GM18511 (cell line): ENCODE results near the gene MPRIP.
A peak's percentile ranks its signal among the peaks of the same experiment; 100 is the strongest.
"Not testable (repeated sequence)": the region's sequence is repeated elsewhere in the genome, so short reads cannot be mapped to it uniquely, and the experiment has no call there.

Source experiments
- ATAC-seq: cut with Tn5 transposase; IDR thresholded peaks from one replicate; pipeline ENCODE4 v1.9.1; 2021; ENCODE audit warnings: mild to moderate bottlenecking, moderate library complexity; ENCODE audit not compliant: unreplicated experiment

MPRIP gene

DNA sequence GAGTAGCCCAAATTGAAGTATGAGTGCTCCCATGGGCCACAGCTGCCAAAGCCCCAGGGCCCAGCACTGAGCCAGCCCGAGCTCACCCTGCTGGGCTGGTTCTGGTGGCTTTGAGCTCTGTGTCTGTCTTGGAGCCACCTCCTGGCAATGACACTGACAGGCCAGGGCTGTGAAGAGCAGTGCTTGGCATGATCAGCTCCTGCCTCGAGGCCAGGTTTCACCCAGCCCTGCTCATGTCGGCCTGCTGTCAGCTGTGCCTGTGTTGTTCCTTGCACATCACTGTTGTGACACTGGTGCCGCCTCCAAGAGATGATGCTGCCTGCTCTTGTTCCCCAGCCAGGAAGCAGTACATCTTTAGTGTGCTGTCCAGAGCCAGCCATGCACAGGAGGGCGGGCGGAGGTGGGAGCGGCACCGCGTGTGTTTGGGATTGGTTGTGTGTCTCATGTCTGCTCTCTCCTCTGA, 137.9 kb downstream of the MPRIP start:
- ATAC-seq: no peak

DNA sequence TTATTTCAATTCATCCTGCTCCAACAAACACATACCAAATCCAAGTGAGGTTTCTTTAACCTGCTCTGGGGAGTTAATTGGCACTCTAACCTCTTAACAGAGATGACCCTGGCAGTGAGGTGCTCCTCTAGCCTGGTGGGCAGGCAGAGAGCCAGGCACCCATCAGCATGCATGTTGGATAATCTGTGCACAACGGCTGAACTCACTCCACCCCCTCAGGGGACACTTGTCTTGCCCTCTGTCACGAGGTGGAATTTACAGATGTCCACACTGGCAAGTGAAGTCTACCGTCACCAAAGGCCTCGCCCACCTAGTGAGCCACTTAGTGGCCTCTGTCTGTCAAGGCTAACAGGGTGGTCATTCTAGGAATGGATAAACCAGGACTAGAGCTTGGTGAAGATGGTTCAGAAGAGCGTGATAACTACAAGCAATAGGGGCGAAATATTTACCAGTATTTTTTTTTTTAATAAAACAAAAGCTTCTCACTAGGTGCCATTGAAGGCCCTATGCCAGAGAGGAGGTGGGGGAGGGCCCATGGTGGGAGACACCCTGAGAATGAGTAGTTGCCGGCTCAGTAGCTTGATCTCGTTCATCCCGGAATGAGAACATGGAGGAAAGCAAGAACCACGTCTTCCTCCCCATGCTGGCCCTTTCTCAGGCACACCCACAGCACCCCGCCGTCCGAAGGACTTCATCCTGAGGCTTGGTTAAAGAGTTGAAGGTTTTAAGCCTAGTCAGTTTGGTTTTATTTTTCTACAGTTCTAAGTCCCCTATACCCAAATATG, 138.7 kb downstream of the MPRIP start:
- ATAC-seq: no peak

GRCh38 chr17:17181666-17182597, 139.7 kb downstream of the MPRIP start:
- no peak for ATAC-seq

DNA sequence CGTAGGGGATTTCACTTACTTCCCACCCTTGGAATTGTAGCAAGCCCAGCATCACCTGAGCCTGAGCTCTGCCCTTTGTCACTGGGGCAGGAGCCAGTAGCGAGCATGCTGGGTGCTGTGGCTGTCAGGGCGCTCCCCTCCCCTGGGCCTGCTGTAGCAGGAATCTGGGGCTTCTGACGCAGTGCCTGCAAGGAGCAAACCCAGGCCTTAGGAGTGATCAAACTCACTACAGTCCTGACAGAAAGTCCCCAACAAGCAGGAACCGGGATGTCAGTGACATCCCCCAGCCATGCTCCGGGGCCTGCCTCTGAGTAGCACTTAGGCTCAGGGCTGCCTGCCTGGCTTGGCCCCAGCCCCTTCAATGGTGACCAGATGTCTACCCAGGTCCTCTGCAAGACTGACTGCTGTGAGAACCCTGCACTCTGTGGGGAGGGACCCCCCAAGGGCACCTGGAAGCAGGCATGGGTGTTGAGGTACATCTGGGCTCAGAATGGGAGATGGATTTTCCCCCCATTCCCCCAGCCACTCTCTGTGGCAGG, 140.4 kb downstream of the MPRIP start:
- no peak for ATAC-seq

- ATAC-seq: no peak
Observed at GRCh38 chr17:17183744-17184143, 141.5 kb downstream of the MPRIP start.

DNA sequence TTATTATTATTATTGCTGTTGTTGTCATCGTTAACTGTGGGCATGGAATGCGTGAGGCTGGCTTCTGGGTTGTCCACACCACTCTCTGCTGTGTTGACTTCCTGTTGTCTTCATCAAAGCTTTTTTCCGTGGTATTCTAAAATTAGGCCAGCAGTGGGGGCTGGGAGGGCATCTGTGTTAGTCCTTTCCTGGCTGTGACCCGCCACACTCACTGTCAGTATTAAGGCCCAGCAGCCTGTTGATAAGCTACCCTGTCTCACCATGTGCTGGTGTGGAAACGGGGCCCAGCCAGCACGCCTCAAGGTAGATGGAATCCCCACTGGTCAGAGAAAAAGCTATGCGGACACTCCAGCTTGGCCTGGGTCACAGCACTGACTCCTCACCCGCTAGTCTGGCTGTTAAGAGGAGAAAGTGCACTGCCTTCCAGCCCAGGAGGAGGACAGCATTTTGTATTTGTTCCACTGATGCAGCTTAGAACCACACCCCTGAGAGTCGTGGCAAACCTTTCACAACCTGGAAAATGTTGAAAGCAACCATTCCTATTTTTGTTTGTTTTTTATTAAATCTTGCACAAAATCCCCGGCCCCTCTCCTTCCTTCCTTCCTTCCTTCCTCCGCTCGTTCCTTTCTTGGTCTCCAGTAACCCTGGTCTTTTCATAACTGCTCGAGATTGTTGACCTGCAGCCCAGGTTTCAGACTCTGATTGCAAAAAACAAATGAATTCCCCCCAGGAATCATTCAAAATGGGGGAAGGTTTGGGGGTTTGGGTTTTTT, 142.9 kb downstream of the MPRIP start:
- not testable (repeated sequence) for ATAC-seq

DNA sequence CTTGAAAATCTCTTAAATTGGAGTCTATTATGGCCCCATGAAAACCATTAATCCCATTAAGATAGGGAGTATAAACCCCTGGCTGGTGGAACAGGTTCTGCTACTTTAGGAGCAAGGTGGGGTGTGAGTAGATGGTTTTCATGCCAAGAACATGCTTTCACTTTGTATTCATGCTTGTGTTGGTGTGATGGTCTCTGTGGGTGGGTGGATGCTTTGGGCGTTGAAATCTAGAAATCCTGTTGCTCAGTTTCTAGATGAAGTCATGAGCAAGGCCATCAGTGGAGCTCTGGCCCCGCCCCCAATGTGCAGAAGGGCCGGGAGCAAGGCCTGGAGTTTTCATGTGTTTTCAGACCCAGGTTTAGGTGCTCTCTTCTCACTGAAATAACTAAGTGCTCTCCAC, 143.8 kb downstream of the MPRIP start:
- peak; percentile 65 for ATAC-seq

GRCh38 chr17:17186551-17187505, 144.6 kb downstream of the MPRIP start:
- ATAC-seq: no peak

DNA sequence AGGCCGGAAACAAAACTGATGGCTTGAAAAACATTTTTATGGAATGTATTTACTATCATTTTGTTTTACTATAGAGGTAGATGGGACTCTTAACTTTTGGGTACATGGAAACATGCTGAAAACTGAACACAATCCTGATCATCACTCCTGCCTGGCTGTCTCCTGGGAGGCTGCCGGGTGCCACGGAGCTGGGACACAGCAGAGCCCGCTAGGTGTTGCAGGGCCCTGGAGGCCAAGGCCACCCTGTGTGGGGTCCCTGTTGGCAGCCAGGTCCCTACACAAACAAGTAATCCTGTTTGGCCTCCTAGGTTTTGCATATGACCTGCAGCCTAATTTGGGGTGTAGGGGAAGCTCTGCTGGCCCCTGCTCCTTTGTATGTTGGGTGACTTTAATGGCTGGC, 146.3 kb downstream of the MPRIP start:
- ATAC-seq: no peak

DNA sequence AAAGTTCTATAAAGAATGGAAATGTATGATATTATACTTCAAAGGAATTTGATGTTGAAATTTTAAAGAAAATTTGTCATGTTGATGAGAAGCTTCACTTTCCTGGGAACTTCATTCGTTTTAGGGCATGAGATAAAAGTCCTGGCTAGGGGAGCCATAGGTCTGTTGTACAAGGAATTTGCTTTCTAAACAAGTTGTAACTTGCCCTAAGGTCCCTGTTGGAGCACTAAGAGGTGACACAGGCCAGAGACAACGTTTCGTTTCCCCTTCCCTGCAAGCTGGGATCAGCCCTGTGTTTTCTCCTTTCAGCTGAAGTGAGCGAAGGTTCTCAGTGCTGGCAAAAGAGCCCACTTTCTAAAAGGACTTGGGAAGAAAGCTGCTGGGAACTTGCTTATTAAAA, 147.3 kb downstream of the MPRIP start:
- ATAC-seq: no peak

- no peak for ATAC-seq
Observed at GRCh38 chr17:17190188-17190587, 147.9 kb downstream of the MPRIP start.

DNA sequence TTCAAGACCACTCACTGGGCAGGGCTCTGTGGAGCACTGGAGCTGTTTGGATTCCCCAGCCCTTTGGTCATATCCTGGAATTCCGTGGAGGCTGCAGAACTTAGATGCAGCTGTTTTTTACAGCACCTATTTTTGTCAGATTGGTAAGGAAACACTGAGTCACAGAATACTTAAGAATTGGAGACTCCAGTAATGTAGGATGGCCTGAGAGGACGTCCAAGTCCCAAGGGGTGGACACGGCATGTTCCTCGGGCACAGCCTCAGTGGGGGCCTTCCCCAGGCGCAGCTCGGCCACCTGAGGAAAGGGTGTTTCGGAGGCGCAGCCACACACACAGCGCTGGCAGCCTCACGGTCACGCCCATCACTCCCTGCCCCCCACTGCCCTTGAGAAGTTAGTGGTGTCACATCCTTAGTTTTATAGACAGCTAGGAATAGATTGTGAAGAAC, 149.1 kb downstream of the MPRIP start:
- ATAC-seq: no peak

GRCh38 chr17:17191961-17192381, 149.7 kb downstream of the MPRIP start:
- ATAC-seq: no peak

DNA sequence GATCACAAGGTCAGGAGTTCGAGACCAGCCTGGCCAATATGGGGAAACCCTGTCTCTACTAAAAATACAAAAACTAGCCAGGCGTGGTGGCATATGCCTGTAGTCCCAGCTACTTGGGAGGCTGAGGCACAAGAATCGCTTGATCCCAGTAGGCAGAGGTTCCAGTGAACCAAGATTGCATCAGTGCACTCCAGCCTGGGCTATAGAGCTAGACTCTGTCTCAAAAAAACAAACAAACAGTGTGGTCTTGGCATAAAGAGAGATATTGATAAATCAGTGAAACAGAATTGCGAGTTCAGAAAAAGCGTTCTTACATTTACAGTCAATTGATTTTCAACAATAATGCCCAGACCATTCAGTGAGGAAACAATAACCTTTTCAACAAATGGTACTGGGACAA, 153.2 kb downstream of the MPRIP start:
- not testable (repeated sequence) for ATAC-seq

- ATAC-seq: no peak
Observed at GRCh38 chr17:17196776-17197175, 154.5 kb downstream of the MPRIP start.

DNA sequence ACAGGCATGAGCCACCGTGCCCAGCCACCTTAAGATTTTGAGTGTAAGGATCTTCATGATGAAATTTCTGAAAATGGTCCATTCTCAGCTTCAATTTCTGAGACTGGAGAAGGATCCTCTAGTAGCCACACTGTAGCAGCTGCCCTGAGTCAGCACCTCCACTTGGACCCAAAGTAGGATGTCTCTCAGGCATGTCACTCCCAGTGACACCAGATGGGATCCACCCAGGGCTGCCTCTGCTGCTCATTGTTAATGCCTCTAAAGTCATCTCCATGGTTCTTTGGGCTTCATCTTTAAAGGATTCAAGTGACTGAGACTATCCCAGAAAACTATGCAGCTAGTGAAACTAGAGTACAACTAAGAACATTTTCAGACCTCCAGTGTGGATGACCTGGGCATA, 156.0 kb downstream of the MPRIP start:
- ATAC-seq: no peak

GRCh38 chr17:17200311-17200710, 158.1 kb downstream of the MPRIP start:
- ATAC-seq: no peak

DNA sequence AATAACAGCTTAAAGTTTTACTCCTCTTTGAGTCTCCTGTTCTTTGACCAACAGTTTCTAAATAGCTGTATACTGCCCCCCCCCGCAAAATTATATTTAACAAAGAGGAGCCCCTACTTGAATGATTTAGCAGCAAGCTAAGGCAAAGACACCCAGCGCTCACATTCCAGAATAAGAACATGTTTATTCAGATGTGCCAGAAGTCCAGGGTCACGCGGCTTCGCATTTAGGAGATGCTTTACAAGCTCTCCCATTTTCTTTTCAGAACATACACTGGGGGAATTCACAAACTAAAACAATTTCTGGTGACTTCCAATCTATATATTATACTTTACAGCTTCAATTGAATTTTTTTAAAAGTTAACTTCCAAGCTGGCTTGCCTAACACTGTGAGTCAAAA, 158.6 kb downstream of the MPRIP start:
- ATAC-seq: no peak

GRCh38 chr17:17201271-17201670, 159.0 kb downstream of the MPRIP start:
- no peak for ATAC-seq

DNA sequence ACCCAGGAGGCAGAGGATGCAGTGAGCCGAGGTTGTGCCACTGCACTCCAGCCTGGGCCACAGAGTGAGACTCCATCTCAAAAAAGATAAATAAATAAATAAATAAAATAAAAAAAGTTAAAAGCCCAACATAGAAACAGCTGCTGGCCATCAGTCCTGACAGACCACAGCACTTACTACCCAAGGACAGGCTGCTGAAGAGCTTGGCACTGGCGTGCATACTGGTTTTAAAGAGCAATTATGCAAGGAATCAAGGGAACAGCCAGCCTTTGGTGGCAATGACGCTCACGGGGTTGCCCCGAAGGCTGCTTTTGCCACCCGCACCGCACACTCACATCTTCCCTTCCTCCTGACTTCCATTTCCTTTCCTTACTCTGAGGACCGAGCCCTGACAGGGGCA, 159.7 kb downstream of the MPRIP start:
- ATAC-seq: no peak
